Upper lobe of right lung (tissue), 1 donor: ENCODE results near the gene LMTK2. TPM values are rescaled to one million over a fixed set of nuclear protein-coding genes. Genes with fewer than 3 reads are reported as not detected.
A peak's percentile ranks its signal among the peaks of the same experiment; 100 is the strongest.
"Not testable (repeated sequence)": the region's sequence is repeated elsewhere in the genome, so short reads cannot be mapped to it uniquely, and the experiment has no call there.

Experiments
- ATAC-seq: fragments of 200-7000 bp; cut with Tn5 transposase; one replicate; pipeline ENCODE4 v1.9.1; 2020; ENCODE audit warnings: mild to moderate bottlenecking, moderate library complexity
- DNase-seq: peaks from one replicate; pipeline ENCODE4 v3.0.0-alpha.2; 2020
- H3K27ac ChIP-seq: fragments of 200-600 bp; one replicate; pipeline ENCODE4 v1.8.0; 2022
- H3K27me3 ChIP-seq: fragments of 200-600 bp; one replicate; pipeline ENCODE4 v1.8.0; 2022; ENCODE audit warnings: mild to moderate bottlenecking
- H3K36me3 ChIP-seq: fragments of 200-600 bp; one replicate; pipeline ENCODE4 v1.8.0; 2022
- H3K4me1 ChIP-seq: fragments of 200-600 bp; one replicate; pipeline ENCODE4 v1.8.0; 2022
- H3K4me3 ChIP-seq: fragments of 200-600 bp; one replicate; pipeline ENCODE4 v1.8.0; 2022; ENCODE audit warnings: mild to moderate bottlenecking
- H3K9me3 ChIP-seq: fragments of 200-600 bp; one replicate; pipeline ENCODE4 v1.8.0; 2022
- CTCF ChIP-seq: fragments of 200-600 bp; IDR thresholded peaks from one replicate; pipeline ENCODE4 v1.8.0; 2022; ENCODE audit warnings: antibody characterized with exemption
- intact Hi-C: fragments of 100-400 bp; cut with DNase I; formaldehyde crosslinking; loops from one replicate; pipeline ENCODE4 v1.11.0; 2022
- total RNA-seq: library from RNA; stranded (reverse); fragmentation: NEBNext Ultra II Directional; extraction: Animal tissue kit (Norgen Biotek cat#: 25700); gene quantifications from one replicate; pipeline ENCODE4 v1.2.1, GENCODE V29; 2021
- donor health status: DM: no; HTN: yes; CAD: no; lungs with severe emphysema.

The LMTK2 gene
- total RNA-seq, 1 donor from 2014 or later: 40.8 TPM

- TF ChIP-seq CTCF: no peak
- no peaks in the 10 kb centered on the region for H3K4me1 ChIP-seq
- ATAC-seq (no peak), DNase-seq (peak; percentile 54)
- no peak overlapping the region for H3K4me3 ChIP-seq
- peaks cover 15% of the 10 kb centered on the region for H3K36me3 ChIP-seq
- intact Hi-C loops: no loop called here
- H3K9me3 ChIP-seq: no peaks in the 10 kb centered on the region
- no peaks in the 10 kb centered on the region for H3K27me3 ChIP-seq
- no peak overlapping the region for H3K27ac ChIP-seq
Measured at GRCh38 chr7:98215561-98216495, 109.2 kb downstream of the LMTK2 start.

GRCh38 chr7:98216941-98217622 lies 110.4 kb downstream of the LMTK2 start:
- intact Hi-C loops: no loop called here
- no peak for ATAC-seq
- Histone ChIP-seq H3K9me3 (no peaks in the 10 kb centered on the region), H3K4me1 (no peaks in the 10 kb centered on the region), H3K27ac (no peak overlapping the region), H3K27me3 (no peaks in the 10 kb centered on the region), H3K36me3 (peaks cover 27% of the 10 kb centered on the region), H3K4me3 (no peak overlapping the region)
- TF ChIP-seq CTCF: no peak
- peak; percentile 57 for DNase-seq

GRCh38 chr7:98217623-98218582 lies 111.2 kb downstream of the LMTK2 start:
- Histone ChIP-seq H3K27ac (no peak overlapping the region), H3K9me3 (no peaks in the 10 kb centered on the region), H3K36me3 (peaks cover 35% of the 10 kb centered on the region), H3K27me3 (no peaks in the 10 kb centered on the region), H3K4me3 (no peak overlapping the region), H3K4me1 (no peaks in the 10 kb centered on the region)
- DNase-seq (peak; percentile 57), ATAC-seq (no peak)
- no peak for TF ChIP-seq CTCF
- intact Hi-C loops: no loop called here

GRCh38 chr7:98219382-98219781 lies 112.7 kb downstream of the LMTK2 start:
- H3K9me3 ChIP-seq, DNase-seq, H3K4me1 ChIP-seq, H3K27me3 ChIP-seq, ATAC-seq, intact Hi-C loops, H3K4me3 ChIP-seq, H3K27ac ChIP-seq: not testable (repeated sequence)
- H3K36me3 ChIP-seq: peaks cover 36% of the 10 kb centered on the region

- intact Hi-C loops: no loop called here
- H3K9me3 ChIP-seq: no peaks in the 10 kb centered on the region
- TF ChIP-seq CTCF: no peak
- DNase-seq (peak; percentile 57), ATAC-seq (no peak)
- no peaks in the 10 kb centered on the region for H3K27me3 ChIP-seq
- H3K4me3 ChIP-seq: no peak overlapping the region
- H3K4me1 ChIP-seq: no peaks in the 10 kb centered on the region
- H3K36me3 ChIP-seq: peaks cover 55% of the 10 kb centered on the region
- no peak overlapping the region for H3K27ac ChIP-seq
Measured at GRCh38 chr7:98221611-98222532, 115.2 kb downstream of the LMTK2 start.
